ENCODE data around the gene HOTAIR. TPM values are rescaled to one million over a fixed set of nuclear protein-coding genes. Genes with fewer than 3 reads are reported as not detected.

The HOTAIR gene
- total and polyA plus RNA-seq, 5 donors = not detected

DNA sequence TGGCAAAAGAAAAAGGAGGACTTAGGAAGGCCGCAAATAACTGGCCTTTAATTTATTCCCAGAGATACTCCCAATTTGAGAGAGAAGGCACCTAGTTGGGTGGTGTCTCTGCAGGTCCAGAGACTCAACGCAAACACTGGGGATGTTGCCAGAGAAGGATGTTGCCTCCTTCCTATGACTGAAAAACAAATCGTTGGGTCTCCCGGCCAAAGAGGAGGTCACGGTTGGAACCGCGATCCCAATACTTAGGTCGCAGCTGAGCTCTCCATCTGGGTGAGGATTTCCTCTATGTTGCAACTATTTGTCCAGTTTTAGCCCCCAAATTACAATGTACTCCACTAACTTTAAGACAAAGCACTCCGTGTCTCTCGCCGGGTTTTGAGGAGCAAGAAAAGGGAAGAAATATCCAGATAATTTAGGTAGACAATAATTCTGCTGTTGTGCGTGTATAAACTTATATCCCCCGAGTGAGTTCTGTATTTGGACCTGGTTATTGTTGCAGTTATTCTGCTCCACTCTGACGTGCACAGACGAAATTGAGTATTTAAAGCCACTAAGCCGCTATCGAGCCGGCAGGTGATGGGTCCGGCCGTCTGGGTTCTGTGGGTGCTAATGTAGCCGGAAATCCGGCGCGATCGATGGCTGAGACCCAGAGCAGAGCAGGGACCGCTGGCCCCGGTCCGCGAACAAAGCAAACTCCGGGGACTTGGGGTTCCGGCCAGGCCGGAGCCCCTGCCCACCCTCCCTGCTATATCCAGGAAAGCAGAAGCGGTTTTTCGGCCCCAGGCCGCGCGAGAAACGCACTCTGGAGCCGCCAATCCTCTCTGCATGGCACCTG is 14.3 kb downstream of the HOTAIR start:
- peaks cover 2% of the 10 kb centered on the region for H3K27me3 ChIP-seq (ENCODE audit: control insufficient read depth, insufficient read depth)

DNA sequence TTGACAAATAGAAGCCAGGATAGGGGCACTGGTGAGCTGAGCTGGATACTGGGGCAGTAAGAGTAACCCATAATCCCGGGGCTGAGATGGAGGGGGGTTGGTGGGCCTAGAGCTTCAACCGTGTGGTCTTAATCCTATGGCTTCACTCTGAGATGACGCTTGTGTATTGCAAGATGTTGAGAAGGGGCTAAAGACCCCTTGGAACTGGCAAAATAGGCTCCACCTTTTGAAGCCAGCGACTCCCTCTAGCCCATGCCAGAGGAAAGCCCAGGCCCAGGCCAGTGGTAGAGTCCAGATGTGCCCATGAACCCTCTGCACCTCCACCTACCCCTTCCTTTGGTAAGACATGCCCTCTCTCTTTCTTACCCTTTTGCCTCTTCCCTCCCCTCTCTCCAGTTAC is 15.4 kb downstream of the HOTAIR start:
- no peaks in the 10 kb centered on the region for H3K9me3 ChIP-seq (ENCODE audit: control insufficient read depth, low read length)
- intact Hi-C loops (cut with DNase I) = no loop called here
- WGBS = 14% methylated on average over 4 of the region's 4 CpGs

More for the DNA sequence above, 14.3 kb downstream of the HOTAIR start:
- intact Hi-C loops (cut with DNase I) = no loop called here
- DNase-seq (no peak), ATAC-seq (no peak)
- WGBS = 9% methylated on average over 39 of the region's 39 CpGs
- no peak overlapping the region for H3K27ac ChIP-seq (ENCODE audit: low read length)
- no peaks in the 10 kb centered on the region for H3K9me3 ChIP-seq (ENCODE audit: control insufficient read depth, low read length)
- H3K4me1 ChIP-seq (ENCODE audit: control insufficient read depth, insufficient read depth, low read length) = no peaks in the 10 kb centered on the region
- H3K4me3 ChIP-seq (ENCODE audit: low read length) = no peak overlapping the region

DNA sequence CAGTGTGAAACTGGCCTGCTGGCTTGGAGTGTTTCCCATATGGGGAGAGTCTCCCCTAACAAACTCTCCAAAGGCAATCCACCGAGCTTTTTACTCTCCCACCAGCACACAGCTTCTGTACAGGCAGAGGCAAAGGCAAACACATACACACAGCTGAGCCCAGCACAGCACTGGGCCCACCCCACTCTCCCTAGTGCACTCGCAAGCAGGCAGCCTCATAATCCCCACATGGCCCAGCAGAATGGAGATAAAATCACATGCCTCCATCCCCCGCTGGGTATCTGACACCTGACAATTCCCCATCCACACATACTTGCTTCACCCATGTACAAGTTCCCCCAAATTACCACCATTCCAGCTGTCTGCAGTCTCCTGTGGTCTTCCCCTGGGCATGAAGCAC is 16.6 kb downstream of the HOTAIR start:
- no peak for ATAC-seq
- Histone ChIP-seq H3K4me3 (ENCODE audit: low read length) (no peak overlapping the region), H3K27me3 (ENCODE audit: control insufficient read depth, insufficient read depth) (no peaks in the 10 kb centered on the region), H3K4me1 (ENCODE audit: control insufficient read depth, insufficient read depth, low read length) (no peaks in the 10 kb centered on the region), H3K27ac (ENCODE audit: low read length) (no peak overlapping the region), H3K9me3 (ENCODE audit: control insufficient read depth, low read length) (no peaks in the 10 kb centered on the region)
- DNase-seq = no peak
- WGBS = 8% methylated on average over 3 of the region's 3 CpGs
- intact Hi-C loops (cut with DNase I) = no loop called here

More for the DNA sequence above, 15.4 kb downstream of the HOTAIR start:
- Histone ChIP-seq H3K4me3 (ENCODE audit: low read length) (no peak overlapping the region), H3K27me3 (ENCODE audit: control insufficient read depth, insufficient read depth) (no peaks in the 10 kb centered on the region), H3K4me1 (ENCODE audit: control insufficient read depth, insufficient read depth, low read length) (no peaks in the 10 kb centered on the region), H3K27ac (ENCODE audit: low read length) (no peak overlapping the region)
- ATAC-seq = no peak
- DNase-seq = no peak

DNA sequence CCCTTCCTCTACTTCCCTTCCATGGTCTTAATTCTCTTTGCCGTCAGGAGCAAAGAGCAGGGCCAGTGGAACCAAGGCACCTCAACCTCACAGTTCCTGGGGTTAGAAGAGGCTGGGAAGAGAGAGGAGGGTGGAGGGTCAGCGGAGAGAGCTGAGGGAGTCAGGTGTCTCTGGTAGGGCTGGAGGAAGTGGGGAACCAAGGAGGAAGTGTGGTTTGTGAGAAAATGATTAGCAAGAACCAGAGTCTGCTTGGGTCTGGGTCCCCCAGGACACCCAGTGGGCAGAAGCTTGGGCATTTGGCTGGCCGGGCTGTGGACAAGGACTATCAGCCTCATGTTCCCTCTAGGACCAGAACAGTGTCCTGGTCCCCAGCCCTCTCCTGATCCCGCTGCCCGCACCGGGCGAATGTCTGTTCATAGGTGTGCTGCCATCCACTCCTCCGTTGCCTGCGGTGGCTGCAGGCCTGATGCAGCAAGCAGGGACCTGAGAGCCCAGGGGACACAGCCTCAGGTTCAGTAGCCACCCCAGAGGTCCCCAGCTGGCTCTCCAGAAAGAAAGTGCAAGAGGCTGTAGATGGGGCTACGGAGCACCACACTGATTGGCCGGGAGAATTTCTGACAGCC is 17.7 kb downstream of the HOTAIR start:
- Histone ChIP-seq H3K9me3 (ENCODE audit: control insufficient read depth, low read length) (no peaks in the 10 kb centered on the region), H3K27me3 (ENCODE audit: control insufficient read depth, insufficient read depth) (no peaks in the 10 kb centered on the region), H3K4me3 (ENCODE audit: low read length) (no peak overlapping the region), H3K27ac (ENCODE audit: low read length) (no peak overlapping the region), H3K4me1 (ENCODE audit: control insufficient read depth, insufficient read depth, low read length) (no peaks in the 10 kb centered on the region)
- DNase-seq (no peak), ATAC-seq (no peak)
- intact Hi-C loops (cut with DNase I) = no loop called here
- WGBS = 12% methylated on average over 11 of the region's 11 CpGs

DNA sequence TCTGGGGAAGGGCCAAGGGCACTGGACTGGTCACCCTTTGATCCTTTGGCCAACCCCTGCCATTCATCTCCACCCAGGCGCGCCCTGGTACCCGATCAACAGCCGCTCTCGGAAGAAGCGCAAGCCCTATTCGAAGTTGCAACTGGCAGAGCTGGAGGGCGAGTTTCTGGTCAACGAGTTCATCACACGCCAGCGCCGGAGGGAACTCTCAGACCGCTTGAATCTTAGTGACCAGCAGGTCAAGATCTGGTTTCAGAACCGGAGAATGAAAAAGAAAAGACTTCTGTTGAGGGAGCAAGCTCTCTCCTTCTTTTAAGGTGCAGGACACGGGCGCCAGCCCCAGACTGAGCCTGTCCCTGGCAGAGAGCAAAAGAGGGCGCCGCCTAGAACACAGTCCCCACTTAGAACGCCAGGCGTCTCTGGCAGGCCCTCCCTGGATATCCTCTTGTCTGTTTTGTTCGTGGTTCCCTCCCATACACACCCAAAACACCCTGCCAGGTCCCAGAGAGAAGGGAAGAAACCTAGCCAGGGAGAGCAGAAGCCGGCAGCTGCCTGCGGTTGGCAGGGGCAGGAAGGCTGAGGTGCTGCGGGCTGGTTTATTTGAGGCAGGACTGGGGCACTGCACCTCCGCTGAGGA is 18.4 kb downstream of the HOTAIR start:
- intact Hi-C loops (cut with DNase I) = no loop called here
- ATAC-seq (no peak), DNase-seq (no peak)
- Histone ChIP-seq H3K4me1 (ENCODE audit: control insufficient read depth, insufficient read depth, low read length) (no peaks in the 10 kb centered on the region), H3K9me3 (ENCODE audit: control insufficient read depth, low read length) (no peaks in the 10 kb centered on the region), H3K27ac (ENCODE audit: low read length) (no peak overlapping the region), H3K27me3 (ENCODE audit: control insufficient read depth, insufficient read depth) (no peaks in the 10 kb centered on the region), H3K4me3 (ENCODE audit: low read length) (no peak overlapping the region)
- WGBS = 8% methylated on average over 25 of the region's 25 CpGs

DNA sequence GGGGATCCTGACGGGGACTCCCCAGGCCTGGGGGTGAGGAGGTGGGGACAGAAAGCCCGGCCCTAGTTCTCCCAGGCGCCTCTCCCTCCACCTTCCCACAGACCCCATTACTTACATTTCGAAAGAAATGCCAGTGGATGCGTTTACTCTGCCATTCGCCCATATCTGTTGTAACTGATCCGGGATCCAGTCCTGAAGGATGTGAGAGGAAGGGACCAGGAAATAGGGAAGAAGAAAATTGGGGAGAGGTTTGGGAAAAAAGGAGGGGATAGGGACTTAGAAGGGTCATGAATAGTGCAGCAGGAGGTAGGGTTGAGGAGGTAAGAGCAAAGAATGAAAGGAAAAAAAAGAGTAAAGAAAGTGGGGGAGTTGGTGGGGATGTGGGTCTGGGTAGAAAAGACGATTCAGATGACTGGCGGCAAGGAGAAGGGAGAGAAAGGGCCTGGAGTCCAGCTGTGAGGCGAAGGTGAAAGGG is 18.9 kb downstream of the HOTAIR start:
- Histone ChIP-seq H3K4me1 (ENCODE audit: control insufficient read depth, insufficient read depth, low read length) (no peaks in the 10 kb centered on the region), H3K27ac (ENCODE audit: low read length) (no peak overlapping the region), H3K9me3 (ENCODE audit: control insufficient read depth, low read length) (no peaks in the 10 kb centered on the region), H3K4me3 (ENCODE audit: low read length) (no peak overlapping the region), H3K27me3 (ENCODE audit: control insufficient read depth, insufficient read depth) (no peaks in the 10 kb centered on the region)
- 7% methylated on average over 10 of the region's 10 CpGs for WGBS
- intact Hi-C loops (cut with DNase I) = no loop called here
- ATAC-seq (no peak), DNase-seq (no peak)

DNA sequence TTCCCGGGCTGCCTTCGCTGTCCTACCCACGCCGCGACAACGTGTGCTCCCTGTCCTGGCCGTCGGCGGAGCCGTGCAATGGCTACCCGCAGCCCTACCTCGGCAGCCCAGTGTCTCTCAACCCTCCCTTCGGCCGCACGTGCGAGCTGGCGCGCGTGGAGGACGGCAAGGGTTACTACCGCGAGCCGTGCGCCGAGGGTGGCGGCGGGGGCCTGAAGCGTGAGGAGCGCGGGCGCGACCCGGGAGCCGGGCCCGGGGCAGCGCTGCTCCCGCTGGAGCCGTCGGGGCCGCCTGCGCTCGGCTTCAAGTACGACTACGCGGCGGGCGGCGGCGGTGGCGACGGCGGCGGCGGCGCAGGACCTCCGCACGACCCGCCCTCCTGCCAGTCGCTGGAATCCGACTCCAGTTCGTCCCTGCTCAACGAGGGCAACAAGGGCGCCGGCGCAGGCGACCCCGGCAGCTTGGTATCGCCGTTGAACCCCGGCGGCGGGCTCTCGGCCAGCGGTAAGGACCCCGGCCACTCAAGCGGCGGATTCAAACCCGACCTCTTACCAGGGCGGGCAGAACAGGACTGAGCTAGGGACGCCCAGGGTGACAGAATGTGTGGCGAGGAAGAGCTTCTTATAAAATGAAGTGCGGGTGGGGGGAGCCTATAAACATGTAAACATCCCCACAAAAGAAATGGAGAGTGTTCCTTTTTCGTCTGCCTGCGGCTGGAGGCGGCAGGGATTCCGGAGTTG is 19.5 kb downstream of the HOTAIR start:
- intact Hi-C loops (cut with DNase I) = no loop called here
- Histone ChIP-seq H3K27me3 (ENCODE audit: control insufficient read depth, insufficient read depth) (no peaks in the 10 kb centered on the region), H3K4me3 (ENCODE audit: low read length) (no peak overlapping the region), H3K9me3 (ENCODE audit: control insufficient read depth, low read length) (no peaks in the 10 kb centered on the region), H3K27ac (ENCODE audit: low read length) (no peak overlapping the region), H3K4me1 (ENCODE audit: control insufficient read depth, insufficient read depth, low read length) (no peaks in the 10 kb centered on the region)
- DNase-seq = no peak
- no peak for ATAC-seq
- WGBS = 3% methylated on average over 86 of the region's 86 CpGs

DNA sequence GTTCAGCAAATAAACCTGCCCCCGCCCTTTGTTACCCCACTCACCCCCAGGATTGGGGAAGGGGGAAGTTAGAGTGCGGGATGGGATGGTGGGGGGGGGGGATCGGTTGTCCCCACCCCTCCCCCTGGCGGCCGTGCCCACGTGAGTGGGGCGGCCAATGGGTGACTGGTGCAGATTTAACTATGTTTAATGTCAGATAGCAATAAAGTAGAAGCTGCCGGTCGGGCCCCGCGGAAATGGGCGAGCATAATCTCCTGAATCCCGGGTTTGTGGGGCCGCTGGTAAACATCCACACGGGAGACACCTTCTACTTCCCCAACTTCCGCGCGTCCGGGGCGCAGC is 20.1 kb downstream of the HOTAIR start, which contains the start of gene HOXC12:
Gene HOXC12 (plus strand): TSS at position 210 of the 342 bp plus-strand sequence. CDS start 27 bp downstream, at position 237.
- DNase-seq (no peak), ATAC-seq (no peak)
- Histone ChIP-seq H3K27me3 (ENCODE audit: control insufficient read depth, insufficient read depth) (no peaks in the 10 kb centered on the region), H3K4me1 (ENCODE audit: control insufficient read depth, insufficient read depth, low read length) (no peaks in the 10 kb centered on the region), H3K9me3 (ENCODE audit: control insufficient read depth, low read length) (no peaks in the 10 kb centered on the region), H3K4me3 (ENCODE audit: low read length) (no peak within 1 kb of the TSS), H3K27ac (ENCODE audit: low read length) (no peak within 1 kb of the TSS)
- intact Hi-C loops (cut with DNase I) = no loop called here
- 2% methylated on average over 20 of the region's 20 CpGs for WGBS

DNA sequence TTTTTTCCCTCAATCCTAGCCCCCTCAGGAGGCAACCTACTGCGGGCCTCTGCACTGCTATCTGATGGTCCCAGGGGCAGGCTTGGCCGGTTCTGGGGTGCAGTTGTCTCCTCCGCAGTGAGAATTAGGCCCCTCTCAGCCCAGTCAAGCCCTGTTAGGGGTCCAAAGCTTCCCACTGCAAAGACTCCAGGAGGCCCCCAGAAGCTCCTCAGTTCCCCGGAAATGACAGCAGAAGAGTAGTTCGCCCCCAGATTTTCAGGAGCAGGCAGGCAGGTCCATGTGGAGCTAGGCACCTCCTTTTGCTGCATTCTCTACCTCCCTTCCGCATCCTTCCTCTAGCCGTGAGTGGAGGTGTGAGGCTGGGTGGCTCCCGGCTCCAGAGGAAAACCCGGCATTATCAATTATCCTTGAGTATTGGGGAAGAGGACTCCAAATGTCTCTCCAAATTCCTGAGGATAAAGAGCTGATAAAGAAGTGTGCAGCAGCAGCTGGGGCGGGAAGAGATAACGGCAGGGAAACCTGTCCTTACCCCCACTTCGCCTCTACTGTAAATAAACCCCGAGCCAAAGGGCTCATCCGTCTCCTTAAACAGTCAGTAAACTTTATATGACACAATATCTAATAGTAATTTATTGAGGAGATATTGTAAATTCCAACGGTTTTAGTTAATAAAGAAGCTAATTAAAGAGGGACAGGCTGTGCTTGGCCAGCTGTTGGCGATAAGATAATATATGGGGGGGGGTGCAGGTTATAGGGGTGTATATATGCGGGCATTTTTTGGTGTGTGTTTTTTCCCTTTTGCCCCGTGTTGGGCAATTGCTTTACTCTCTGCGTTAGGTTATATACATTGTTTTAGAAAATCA is 20.7 kb downstream of the HOTAIR start:
- Histone ChIP-seq H3K4me1 (ENCODE audit: control insufficient read depth, insufficient read depth, low read length) (no peaks in the 10 kb centered on the region), H3K27me3 (ENCODE audit: control insufficient read depth, insufficient read depth) (no peaks in the 10 kb centered on the region), H3K4me3 (ENCODE audit: low read length) (no peak overlapping the region), H3K27ac (ENCODE audit: low read length) (no peak overlapping the region), H3K9me3 (ENCODE audit: control insufficient read depth, low read length) (no peaks in the 10 kb centered on the region)
- intact Hi-C loops (cut with DNase I) = no loop called here
- ATAC-seq (no peak), DNase-seq (no peak)
- WGBS = 7% methylated on average over 19 of the region's 19 CpGs
